ENCODE results near the gene TNIK.

DNA sequence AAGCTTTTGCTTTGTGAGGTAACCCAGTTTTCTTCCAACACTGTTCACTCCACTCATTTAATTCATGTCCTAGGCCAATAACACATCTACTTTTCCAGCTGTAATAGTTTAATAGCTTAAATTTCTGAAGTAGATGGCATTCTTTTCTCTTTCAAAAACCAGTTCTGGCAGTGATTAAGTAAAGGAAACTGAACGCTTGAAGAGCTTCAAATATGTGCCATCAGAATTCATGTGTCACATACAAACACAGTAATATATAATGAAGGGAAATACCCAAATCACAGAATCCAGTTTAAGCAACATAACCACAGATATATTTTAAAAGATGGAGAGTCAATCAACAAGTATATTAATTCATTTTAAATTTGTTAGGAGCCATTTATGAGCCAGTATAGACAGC is 91.0 kb downstream of the TNIK start:
- TF ChIP-seq POLR2A (IDR thresholded peaks at IDR 0.05): no peak
- TF ChIP-seq CTCF (IDR thresholded peaks at IDR 0.05): no peak
- no peak for TF ChIP-seq EP300 (IDR thresholded peaks at IDR 0.05)

All from stomach (tissue), 4 donors.